HG02840 (cell line): Measurements from ENCODE around the gene GAK.

Source experiments
- ATAC-seq: cut with Tn5 transposase; IDR thresholded peaks from one replicate; pipeline ENCODE4 v1.9.1; 2021; ENCODE audit warnings: mild to moderate bottlenecking, moderate library complexity, moderate number of reproducible peaks; ENCODE audit not compliant: unreplicated experiment, low FRiP score

Gene GAK

GRCh38 chr4:910366-911091 is 21.6 kb downstream of the GAK start:
- ATAC-seq, result no peak

GRCh38 chr4:909821-910220 is 22.3 kb downstream of the GAK start:
- ATAC-seq, result no peak

- no peak for ATAC-seq
Observed at GRCh38 chr4:909131-909571, 23.0 kb downstream of the GAK start.

GRCh38 chr4:907691-908425 is 24.3 kb downstream of the GAK start:
- no peak for ATAC-seq

- no peak for ATAC-seq
Observed at GRCh38 chr4:907103-907400, 25.1 kb downstream of the GAK start.

GRCh38 chr4:906339-907102 is 25.6 kb downstream of the GAK start:
- no peak for ATAC-seq

GRCh38 chr4:905485-906338 is 26.4 kb downstream of the GAK start:
- no peak for ATAC-seq

- no peak for ATAC-seq
Observed at GRCh38 chr4:903066-904046, 28.8 kb downstream of the GAK start.

- ATAC-seq, result no peak
Observed at GRCh38 chr4:901192-901910, 30.8 kb downstream of the GAK start.

GRCh38 chr4:900721-901120 is 31.4 kb downstream of the GAK start:
- no peak for ATAC-seq

GRCh38 chr4:900073-900472 is 32.0 kb downstream of the GAK start:
- ATAC-seq, result no peak

- no peak for ATAC-seq
Observed at GRCh38 chr4:899556-899906, 32.6 kb downstream of the GAK start.

- no peak for ATAC-seq
Observed at GRCh38 chr4:898869-899555, 33.1 kb downstream of the GAK start.

- no peak for ATAC-seq
Observed at GRCh38 chr4:898123-898522, 34.0 kb downstream of the GAK start.

GRCh38 chr4:896630-897029 is 35.5 kb downstream of the GAK start:
- no peak for ATAC-seq

- ATAC-seq, result no peak
Observed at GRCh38 chr4:896216-896615, 35.9 kb downstream of the GAK start.

GRCh38 chr4:895596-895995 is 36.5 kb downstream of the GAK start:
- ATAC-seq, result no peak

GRCh38 chr4:893995-894705 is 38.0 kb downstream of the GAK start:
- no peak for ATAC-seq
